NCI-H748 treated with DMSO at 0.1 percent for 48 hours (cell line): Measurements from ENCODE around the gene ATG10.
"Not testable (repeated sequence)": the region's sequence is repeated elsewhere in the genome, so short reads cannot be mapped to it uniquely, and the experiment has no call there.

Experiments used
- DNase-seq: peaks from one replicate; lab custom pipeline; 2025; lab: John Stamatoyannopoulos, UW

Gene ATG10

DNA sequence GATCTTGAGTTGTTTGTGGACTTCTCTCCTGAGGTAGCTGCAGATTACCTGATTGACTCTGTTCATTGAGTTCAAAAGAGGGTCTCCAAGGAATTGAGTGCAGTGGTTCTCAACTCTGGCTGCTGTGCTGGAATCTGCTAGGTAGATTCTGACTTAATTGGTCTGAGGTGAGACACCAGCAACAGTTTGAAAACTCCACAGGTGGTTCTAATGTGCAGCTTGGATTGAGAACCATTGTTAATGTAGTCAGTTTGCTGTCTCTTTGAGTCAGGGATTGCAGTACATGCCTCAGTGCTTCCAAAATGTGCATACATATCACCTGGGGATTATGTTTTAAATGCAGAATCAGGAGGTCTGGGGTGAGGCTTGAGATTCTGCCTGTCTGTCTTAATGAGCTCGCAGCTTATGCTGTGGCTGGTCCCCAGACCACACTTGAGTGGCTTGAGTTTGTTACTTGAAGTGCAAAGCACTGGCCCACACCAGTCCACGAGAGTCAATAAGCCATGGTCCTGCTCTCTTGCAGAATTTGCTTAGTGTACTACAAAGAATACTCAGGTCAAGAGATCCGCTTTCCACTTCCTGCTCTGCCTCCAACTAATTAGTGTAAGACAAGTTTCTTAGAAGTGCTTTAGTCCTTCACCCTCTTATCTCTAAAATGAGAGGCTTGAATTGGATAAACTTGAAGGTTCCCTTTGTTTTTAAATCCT lies 82.3 kb downstream of the ATG10 start:
- no peak for DNase-seq

DNA sequence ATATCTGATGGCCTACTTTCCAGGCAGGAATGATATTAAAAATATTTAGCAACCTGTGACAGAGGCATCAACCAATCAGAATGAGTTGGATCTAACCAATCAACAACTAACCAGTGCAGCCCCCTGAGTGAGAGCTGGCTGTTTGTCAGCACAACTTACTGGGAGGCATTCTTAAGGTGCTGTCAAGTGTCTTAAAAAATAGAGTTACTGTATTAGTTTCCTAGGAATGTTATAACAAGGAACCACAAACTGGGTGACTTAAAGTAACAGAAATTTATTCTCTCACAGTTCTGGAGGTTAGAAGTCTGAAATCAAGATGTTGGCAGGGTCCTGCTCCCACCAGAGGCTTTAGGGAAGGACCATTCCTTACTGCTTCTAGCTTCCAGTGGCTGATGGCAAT lies 85.2 kb downstream of the ATG10 start:
- no peak for DNase-seq

DNA sequence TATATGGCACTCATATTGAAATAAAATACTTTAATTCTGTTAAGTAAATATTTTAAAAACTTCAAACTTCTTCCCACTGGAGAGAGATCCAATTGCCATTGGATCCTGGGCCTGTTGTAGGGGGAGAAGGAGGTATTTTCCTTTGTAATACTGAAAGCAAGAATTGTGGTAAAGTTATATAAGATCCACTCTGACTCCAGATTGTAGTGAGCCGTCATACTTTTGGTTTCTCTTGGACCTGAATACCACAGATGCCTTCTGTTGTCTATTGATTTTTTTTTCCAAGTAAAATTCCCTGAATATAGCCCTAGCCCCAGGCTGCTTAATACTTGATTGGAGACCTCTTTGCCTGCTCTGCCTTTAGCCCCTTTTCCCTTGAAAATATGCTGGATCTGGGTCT lies 86.9 kb downstream of the ATG10 start:
- DNase-seq, result no peak

DNA sequence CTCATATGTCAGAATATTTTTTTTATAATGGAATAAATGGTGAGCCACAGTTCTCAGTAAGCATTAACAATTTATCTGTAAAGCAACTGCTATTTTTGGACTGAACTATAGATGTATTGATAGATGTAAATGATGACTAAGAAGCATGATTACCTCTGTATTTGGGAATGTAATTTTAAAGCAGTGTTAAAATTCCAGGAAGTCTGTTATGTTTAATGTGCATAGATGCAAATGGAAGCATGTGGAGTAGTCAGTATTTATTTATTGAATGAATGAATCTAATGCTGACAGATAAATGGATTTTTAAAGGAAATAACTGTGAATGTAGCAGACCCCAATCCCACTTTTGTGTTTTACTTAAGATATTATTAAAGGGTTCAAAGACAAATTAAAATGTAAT lies 95.0 kb downstream of the ATG10 start:
- DNase-seq, result no peak

DNA sequence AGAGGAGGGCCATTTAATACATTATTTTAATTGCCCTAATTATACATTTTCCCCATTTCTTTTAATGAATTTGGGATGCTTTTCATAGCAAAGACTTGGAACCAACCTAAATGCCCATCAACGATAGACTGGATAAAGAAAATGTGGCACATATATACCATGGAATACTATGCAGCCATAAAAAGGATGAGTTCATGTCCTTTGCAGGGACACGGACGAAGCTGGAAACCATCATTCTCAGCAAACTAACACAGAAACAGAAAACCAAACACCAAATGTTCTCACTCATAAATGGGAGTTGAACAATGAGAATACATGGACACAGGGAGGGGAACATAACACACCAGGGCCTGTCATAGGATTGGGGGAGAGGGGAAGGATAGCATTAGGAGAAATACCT lies 96.2 kb downstream of the ATG10 start:
- not testable (repeated sequence) for DNase-seq

DNA sequence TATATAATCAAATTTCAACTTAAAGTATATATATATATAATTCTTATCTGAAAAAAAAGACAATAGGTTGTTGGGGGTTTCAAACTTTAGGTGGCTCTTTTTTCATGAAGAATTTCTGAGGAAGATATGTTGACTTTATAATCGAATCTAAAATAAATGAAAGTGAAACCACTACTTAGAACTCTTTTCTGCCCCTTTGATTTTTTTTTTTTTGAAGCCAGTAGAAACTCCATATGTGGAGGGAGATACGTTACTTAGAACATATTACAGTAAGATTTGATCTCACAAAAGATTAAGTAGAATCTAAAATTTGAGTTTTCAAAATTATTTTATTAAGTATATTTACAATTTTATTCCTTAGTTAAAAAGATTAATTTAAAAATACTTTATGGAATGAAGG lies 96.9 kb downstream of the ATG10 start:
- DNase-seq, result no peak

DNA sequence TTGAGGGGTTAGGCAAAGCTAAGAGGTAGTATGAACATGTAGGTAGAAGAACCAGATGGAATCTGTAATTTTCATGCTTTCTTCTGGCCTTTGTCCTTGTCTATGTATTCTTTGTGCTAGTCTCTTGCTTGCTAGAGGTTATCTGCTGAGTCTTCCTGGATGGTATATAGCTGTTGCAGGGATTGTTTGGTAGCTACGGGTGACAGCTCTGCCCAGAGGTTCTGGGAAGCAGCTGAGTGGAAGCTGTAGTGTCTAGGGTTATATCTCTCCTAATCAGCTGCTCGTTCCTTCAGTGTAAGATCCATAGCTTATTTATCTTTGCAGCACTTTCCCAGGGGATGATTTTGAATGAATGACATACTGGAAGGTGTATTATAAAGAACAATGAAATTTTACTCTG lies 100.3 kb downstream of the ATG10 start:
- DNase-seq, result no peak

DNA sequence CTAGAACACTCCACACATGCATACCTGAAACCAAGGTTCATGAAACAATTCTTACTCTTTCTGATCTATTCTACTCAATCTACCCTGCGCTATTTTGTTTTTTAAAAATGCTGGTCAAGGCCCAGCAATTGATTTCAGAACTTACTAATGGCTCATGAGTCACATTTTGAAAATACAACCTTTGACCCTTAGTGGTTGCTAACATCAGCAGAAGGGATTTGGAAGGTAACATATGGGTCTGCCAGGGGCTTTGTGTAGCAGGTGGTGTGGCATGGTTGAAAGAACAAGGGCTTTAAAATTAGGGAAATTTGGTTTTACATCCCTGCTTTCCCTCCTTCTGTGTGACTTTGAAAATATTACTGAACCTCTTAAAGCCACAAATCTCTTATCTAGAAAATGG lies 101.4 kb downstream of the ATG10 start:
- no peak for DNase-seq

DNA sequence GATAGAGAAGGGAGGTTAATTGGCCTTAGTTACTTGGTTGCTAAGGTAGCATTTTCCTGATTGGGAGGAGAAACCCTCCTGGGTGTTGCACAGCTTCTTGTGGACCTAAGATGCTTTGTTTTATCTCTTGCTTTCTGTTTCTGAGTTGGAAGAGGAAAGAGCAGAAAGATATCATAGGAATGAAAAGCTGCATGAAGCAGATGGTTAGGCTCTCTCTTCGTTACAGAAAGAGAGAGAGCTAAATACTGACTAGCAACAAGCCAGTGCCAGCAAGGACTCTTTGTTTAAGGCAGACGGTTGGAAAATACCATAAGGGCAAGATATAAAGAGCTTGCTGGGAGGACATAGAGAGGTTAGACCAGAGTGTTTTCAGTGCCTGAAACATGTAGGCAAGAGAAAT lies 103.1 kb downstream of the ATG10 start:
- DNase-seq, result no peak

DNA sequence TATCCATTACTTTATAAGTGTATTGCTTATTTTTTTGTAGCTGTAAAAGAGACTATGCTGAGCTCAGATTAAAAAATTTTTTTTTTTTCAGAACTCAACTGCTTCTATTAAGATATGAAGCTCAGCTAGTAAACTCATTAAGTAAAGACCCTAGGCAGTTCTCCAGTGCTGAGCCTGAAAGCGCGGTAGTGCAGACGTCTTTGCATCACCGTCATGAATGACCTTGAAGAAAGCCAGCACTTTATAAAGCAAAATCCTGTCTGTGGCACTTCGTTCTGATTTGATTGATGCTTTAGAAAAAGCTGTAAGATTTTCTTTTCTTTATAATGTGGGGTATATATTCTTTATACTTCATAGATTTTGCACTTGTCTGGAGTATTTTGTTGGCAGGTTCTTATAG lies 105.7 kb downstream of the ATG10 start:
- DNase-seq, result no peak

DNA sequence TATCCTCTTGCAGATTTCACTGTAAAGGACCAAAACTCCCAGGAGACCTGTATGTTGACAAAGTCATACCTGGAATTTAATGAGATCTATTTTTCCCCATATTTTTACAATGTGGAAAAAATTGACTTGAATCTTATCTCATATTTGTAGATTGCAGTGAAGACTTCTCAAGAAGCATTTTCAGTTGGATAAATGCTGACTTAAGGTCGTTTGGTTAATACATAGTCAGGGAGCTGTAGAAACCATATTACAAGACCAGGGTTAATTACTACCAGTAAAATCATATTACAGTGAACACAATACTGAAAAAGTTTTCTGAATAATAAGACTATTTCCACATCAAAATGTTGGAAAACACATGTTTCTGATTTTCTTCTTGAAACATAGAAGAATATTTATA lies 119.8 kb downstream of the ATG10 start:
- DNase-seq, result no peak

DNA sequence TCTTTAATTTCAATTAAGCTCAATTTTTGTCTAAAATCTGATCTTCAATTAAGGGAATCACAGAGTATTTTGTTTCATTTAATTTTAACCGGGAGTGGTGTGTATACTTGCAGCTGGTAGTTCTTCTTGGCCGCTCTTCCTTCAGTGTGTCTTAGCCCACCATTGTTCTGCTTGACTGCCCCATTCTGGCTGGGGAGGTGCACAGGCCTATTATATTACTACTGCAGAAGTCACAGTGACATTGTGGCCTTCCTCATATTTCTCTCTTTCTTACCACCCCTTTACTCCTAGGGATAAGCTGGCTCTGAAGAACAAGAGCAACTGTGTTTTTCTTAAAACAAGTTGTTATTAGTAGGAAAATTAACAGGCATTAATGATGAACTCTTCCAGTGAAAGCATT lies 123.7 kb downstream of the ATG10 start:
- no peak for DNase-seq

DNA sequence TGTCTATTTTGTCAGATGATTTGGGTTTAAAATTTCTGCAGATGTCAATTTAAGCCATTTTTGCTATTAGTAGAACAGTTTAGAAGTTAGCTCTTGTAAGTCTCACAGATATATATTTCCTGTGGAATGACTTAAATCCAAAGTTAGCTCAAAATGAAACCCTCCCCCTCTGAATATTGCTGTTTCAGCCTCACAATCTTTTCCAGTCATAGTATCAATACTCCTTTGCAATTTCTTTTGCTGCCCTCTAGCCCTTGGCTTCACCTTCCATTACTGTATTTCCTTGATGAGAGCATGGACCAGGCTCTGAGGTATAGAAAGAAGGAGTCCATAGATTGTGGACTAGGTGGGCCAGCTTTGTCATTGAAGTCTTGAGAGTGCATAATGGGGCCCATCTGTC lies 124.4 kb downstream of the ATG10 start:
- no peak for DNase-seq

DNA sequence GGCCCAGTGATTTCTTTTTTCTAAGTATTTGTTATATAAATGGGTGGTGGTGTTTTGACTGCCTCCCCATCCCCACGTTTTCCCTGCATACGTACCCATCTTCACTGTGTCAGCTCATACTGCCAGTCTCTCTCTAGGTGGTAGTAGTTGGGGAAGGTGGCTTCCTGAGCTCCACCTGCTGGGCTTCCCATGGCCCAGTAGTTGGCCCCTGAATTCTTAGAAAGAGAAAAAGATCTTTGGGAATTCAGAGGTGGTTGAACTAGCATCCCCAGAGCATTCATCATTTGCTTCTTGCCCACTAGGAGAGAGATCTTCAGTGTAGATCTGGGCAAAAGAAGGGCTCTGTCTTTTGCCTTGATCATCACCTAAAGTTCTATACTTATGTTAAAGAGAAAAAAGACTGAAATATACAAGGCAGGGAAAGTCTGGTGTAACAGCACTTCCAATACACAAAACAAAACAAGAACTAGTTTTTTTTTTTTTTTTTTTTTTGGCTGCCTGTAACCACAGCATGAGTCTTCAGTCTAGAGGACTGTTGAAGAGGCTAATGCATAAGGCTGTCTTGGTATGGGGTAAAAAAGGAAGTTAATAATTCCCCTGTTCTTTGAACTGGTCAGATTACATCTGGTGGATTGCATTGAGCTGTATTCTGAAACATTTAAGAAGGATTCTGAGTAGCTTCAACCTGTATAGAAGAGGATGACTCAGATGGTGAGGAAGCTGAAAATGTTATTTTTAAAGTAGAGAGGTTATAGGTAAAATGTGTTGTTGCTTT lies 128.7 kb downstream of the ATG10 start:
- no peak for DNase-seq

DNA sequence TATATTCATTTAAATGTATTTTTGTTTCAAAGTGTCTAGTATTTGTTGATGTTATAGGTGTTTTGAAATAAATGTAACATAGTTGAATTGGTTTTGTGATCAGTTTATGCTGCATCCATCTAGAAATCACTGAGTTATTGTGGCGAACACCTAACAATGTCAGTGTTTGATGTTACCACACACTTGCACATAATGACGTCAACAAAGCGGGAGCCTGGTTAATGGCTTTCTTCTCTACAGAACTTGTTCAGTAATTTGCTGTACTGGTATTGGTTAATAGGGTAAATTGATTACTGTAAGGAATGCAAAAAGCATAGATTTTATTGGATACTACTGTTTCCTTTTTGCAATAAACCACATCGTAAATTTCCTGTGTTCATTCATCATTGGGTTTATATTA lies 133.0 kb downstream of the ATG10 start:
- DNase-seq, result no peak

DNA sequence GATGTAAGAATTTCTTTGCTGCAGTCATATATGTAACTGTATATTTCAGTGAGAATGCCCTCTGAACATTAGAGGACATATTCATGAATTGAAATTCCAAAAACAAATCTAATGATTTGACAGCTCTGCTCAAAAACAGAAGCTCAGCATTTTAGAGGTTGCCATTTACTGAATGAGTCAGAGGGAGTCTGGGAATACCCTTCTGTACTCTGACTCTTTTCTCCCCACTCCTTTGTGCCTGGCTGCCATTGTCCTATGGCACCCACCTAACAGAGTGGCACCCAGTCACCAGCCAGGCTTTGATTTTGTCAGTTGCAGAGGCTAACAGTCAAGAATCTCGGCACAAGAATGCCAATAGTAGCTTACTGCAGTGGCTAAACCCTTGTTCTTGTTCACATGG lies 133.6 kb downstream of the ATG10 start:
- no peak for DNase-seq

DNA sequence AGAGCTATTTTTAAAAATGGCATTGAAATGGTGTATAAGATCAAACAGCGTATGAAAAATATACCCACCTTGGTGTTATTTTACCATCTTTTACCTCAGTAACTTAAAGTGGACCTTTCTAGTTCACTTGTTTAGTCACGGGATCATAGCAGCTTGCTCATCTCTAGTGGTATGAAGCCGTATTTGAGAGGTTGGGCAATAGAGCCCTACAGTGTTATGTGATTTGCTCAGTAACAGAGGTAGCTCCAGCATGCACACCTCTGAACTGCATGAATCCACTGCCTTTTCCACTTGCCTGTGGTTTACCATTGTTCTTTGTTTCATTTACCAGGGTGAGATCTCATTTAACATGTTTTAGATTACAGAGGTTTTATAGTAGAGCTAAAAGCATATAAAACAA lies 134.4 kb downstream of the ATG10 start:
- no peak for DNase-seq

DNA sequence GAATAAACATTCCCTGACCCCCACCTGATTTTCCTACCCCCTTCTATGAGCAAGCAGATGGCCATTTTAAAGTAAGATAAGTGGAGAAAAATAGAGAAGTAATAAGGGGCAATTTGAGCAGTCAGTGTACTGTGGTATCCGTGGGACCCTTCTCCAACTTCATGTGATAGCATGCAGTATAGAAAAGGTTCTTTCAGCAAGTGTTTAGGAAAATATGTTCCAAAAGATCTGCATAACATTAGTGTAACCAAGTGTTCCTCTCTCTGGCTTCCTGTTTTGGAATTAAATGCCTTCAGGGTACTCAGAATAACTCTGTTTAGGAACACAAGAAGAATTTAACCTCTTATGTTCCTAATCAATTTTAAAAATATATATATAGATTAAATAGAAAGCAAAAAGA lies 134.9 kb downstream of the ATG10 start:
- DNase-seq, result no peak

DNA sequence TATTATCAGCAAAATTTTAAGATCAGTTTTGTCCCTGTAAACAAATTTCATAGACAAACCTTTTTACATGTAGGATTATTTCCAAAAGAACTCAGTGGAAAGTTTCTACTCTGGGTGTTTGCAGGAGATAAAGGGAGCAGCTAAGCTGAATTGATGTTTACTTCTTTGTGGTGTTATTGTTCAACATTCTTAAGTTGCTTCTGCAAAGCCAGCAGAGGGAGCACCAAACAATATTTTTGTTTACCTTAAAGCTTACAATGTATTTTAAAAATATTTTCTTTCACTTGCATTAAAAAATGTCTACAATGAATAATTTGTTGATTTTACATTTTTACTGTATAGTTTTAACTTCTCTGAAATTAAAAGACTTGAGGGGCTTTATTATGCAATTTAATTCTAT lies 135.4 kb downstream of the ATG10 start:
- DNase-seq, result no peak

DNA sequence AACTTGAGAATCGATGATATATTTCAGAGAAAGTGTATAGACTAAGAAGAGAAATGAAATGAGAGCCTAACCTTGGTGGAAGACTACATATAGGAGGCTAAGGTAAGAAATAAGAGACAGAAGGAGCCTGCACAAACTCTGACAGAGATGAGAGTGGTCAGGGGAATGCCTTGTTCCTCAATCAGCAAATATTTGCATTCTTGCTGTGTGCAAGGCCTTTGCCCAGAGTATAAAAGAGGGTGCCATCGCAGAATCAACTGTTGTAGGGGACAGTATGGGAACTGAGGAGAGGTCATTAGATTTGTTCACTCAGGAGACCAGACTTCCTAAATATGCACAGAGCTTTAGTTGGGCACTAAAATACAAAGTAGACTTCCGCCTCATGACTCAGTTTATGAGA lies 137.2 kb downstream of the ATG10 start:
- DNase-seq, result no peak

DNA sequence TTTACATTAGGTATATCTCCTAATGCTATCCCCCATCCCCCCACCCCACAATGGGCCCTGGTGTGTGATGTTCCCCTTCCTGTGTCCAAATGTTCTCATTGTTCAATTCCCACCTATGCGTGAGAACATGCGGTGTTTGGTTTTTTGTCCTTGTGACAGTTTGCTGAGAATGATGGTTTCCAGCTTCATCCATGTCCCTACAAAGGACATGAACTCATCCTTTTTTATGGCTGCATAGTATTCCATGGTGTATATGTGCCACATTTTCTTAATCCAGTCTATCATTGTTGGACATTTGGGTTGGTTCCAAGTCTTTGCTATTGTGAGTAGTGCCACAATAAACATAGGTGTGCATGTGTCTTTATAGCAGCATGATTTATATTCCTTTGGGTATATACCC lies 138.1 kb downstream of the ATG10 start:
- not testable (repeated sequence) for DNase-seq

DNA sequence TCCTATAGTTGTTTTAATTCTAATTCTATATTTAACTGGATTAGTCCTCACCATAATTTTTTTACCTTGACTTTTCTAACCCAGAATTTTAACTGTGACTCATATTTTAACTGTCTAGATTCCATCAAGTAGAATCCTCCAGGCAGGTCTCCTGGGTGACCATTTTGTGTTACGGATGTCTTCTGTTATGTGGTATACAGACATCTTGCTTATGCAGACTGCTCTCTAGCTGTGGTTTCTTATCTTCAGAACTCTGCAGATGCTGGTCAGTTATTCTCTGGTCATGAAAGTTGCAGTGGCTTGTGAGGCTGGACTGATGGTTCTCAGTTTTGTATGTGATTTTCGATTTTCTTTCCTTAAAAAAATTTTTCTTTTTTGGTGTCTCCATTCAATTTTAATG lies 139.4 kb downstream of the ATG10 start:
- DNase-seq, result no peak

DNA sequence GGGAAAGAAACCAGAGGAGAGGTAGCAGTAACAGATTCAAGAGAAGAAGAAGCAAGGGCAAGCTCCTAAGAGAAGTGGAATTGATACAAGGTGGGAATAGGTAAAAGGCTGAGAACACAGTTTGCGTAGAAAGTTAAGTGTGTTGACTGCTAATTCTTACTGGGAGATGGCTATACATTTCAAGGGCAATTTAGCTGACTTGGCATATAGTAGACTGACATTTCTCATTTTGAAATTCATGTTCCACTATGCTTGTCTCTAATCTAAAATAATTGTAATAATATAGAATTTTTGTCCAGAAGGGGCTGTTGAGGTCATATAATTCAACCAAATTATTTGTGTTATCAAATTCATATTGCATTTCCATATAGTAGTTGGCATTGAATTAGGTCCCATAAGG lies 144.0 kb downstream of the ATG10 start:
- no peak for DNase-seq

DNA sequence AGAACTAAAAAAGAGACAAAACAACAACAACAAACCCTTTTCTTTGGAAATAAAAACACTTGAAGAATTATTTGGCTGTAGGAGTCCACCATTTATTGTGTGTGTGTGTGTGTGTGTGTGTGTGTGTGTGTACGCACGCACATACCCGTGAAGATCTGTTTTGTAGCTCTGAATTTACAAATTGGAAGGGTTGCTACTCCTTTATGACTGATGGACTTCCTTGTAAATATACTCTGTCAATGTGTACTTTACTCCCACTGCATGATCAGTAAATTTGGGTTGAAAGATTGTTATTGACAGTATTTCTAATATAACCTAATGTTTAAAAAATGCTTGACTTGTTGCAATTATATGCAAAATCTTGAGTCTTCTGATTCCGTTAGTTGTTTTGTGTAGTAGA lies 148.1 kb downstream of the ATG10 start:
- no peak for DNase-seq
